HepG2 (cell line): ENCODE measurements around the gene CDC42EP4. TPM values are rescaled to one million over a fixed set of nuclear protein-coding genes. Genes with fewer than 3 reads are reported as not detected.

Experiments
- GTF3A ChIP-seq: sonication (generic); formaldehyde crosslinking; conservative IDR thresholded peaks from 2 replicates; pipeline ENCODE4 v1.4.0; 2020; ENCODE audit warnings: mild to moderate bottlenecking, missing genetic modification reagents
- MED1 ChIP-seq: sonication (generic); formaldehyde crosslinking; IDR thresholded peaks from 2 replicates; pipeline ENCODE4 v1.4.0; 2020; ENCODE audit warnings: missing genetic modification reagents
- RARG ChIP-seq: sonication (generic); formaldehyde crosslinking; IDR thresholded peaks from 2 replicates; pipeline ENCODE4 v1.4.0; 2020; ENCODE audit warnings: low read depth, mild to moderate bottlenecking, missing genetic modification reagents
- SIX1 ChIP-seq: sonication (generic); formaldehyde crosslinking; IDR thresholded peaks from 2 replicates; pipeline ENCODE4 v1.4.0; 2020; ENCODE audit warnings: missing genetic modification reagents, borderline replicate concordance
- TBP ChIP-seq: sonication (generic); formaldehyde crosslinking; IDR thresholded peaks from 2 replicates; pipeline ENCODE4 v1.5.0; 2020; ENCODE audit warnings: missing genetic modification reagents
- ZBTB7B ChIP-seq: sonication (generic); formaldehyde crosslinking; IDR thresholded peaks from 2 replicates; pipeline ENCODE4 v1.4.0; 2020; ENCODE audit warnings: missing genetic modification reagents
- ZNF251 ChIP-seq: sonication (generic); formaldehyde crosslinking; IDR thresholded peaks from 2 replicates; pipeline ENCODE4 v1.9.0; 2021; ENCODE audit warnings: mild to moderate bottlenecking, missing genetic modification reagents
- ZNF331 ChIP-seq: sonication (generic); formaldehyde crosslinking; IDR thresholded peaks from 2 replicates; pipeline ENCODE4 v1.4.0; 2020; ENCODE audit warnings: missing genetic modification reagents
- ZNF800 ChIP-seq: sonication (generic); formaldehyde crosslinking; IDR thresholded peaks from 2 replicates; pipeline ENCODE4 v1.4.0; 2020; ENCODE audit warnings: missing genetic modification reagents
- polyA plus RNA-seq, 8 experiments: library from polyadenylated mRNA; depleted of rRNA in 3 of 8; stranded (reverse) in 7 of 8; unstranded in 1 of 8; fragments of >200 nt; fragmentation: Illumina TruSeq in 4 of 8; extraction: Trizol in 4 of 8; gene quantifications; 2 replicates each; pipeline versions ENCODE4 v1.2.1 to v1.2.3, GENCODE V29; 2011 to 2016; ENCODE audit warnings: low read depth in 4 of 8, missing spikeins in 1 of 8, mixed read lengths in 1 of 8; ENCODE audit not compliant: insufficient read depth in 1 of 8
- total RNA-seq, 5 experiments: library from RNA; depleted of rRNA; stranded (reverse); fragments of >200 nt; fragmentation: Illumina TruSeq; extraction: Trizol; gene quantifications; 2 replicates each; pipeline ENCODE4 v1.2.3, GENCODE V29; 2016; ENCODE audit warnings: low read depth in 1 of 5
- TF ChIP-seq, protein P1 (sequence below): sonication (generic); formaldehyde crosslinking; IDR thresholded peaks from 2 replicates; pipeline ENCODE4 v1.4.0; 2020; ENCODE audit warnings: mild to moderate bottlenecking, missing genetic modification reagents
- TF ChIP-seq, protein P2 (sequence below): sonication (generic); formaldehyde crosslinking; IDR thresholded peaks from 2 replicates; pipeline ENCODE4 v1.4.0; 2020; ENCODE audit warnings: missing genetic modification reagents, borderline replicate concordance

The CDC42EP4 gene
- total and polyA plus RNA-seq, 2 of the 13 experiments (the other 11 are each of a cell fraction or from before 2014, with no cell fraction given), result 19.0 to 54.0 TPM

GRCh38 chr17:73308017-73308823 lies 3.6 kb downstream of the CDC42EP4 start (continued):
- TF ChIP-seq, protein P1, sequence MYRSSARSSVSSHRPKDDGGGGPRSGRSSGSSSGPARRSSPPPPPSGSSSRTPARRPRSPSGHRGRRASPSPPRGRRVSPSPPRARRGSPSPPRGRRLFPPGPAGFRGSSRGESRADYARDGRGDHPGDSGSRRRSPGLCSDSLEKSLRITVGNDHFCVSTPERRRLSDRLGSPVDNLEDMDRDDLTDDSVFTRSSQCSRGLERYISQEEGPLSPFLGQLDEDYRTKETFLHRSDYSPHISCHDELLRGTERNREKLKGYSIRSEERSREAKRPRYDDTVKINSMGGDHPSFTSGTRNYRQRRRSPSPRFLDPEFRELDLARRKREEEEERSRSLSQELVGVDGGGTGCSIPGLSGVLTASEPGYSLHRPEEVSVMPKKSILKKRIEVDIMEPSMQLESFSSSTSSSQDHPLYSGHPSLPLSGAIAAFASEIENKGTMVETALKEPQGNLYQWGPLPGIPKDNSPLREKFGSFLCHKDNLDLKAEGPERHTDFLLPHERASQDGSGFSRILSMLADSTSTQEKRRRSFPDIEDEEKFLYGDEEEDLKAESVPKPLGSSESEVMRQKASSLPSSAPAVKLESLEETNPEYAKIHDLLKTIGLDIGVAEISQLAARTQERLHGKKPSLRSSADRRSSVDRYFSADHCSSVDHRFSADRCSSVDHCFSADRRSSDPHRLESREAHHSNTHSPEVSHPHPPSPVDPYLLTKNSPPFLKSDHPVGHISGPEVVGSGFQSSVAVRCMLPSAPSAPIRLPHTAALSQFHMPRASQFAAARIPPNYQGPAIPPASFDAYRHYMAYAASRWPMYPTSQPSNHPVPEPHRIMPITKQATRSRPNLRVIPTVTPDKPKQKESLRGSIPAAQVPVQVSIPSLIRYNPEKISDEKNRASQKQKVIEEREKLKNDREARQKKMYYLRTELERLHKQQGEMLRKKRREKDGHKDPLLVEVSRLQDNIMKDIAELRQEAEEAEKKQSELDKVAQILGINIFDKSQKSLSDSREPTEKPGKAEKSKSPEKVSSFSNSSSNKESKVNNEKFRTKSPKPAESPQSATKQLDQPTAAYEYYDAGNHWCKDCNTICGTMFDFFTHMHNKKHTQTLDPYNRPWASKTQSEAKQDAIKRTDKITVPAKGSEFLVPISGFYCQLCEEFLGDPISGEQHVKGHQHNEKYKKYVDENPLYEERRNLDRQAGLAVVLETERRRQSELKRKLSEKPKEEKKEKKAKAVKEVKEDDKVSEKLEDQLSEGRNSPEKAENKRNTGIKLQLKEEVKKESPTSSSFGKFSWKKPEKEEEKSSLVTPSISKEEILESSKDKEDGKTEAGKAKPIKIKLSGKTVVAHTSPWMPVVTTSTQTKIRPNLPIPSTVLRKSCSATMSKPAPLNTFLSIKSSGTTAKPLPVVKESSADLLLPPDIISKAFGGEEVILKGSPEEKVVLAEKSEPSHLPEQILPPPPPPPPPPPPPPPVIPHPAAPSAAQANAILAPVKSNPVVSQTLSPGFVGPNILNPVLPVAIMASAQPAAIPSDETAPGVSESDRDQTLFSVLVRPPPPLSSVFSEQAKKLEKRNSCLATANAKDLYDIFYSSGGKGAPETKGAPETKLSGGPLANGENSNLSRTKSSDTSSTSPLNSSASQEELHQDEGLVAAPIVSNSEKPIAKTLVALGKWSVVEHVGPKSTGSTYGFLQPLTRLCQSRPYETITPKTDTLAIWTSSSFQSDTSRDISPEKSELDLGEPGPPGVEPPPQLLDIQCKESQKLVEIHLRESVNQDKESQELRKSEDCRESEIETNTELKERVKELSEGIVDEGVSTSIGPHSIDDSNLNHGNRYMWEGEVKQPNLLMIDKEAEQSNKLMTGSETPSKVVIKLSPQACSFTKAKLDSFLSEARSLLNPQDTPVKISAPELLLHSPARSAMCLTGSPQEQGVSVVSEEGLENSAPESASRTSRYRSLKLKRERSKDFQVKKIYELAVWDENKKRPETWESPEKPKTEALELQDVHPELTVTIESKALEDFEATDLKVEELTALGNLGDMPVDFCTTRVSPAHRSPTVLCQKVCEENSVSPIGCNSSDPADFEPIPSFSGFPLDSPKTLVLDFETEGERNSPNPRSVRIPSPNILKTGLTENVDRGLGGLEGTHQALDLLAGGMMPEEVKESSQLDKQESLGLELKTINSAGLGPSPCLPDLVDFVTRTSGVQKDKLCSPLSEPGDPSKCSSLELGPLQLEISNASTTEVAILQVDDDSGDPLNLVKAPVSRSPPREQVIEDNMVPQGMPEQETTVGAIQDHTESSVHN, result no peak
- peak; percentile 65; the same call in 1 of the 2 replicates for TF ChIP-seq ZNF331 (CRISPR knock-in tag)
- no peak for TF ChIP-seq ZNF251 (CRISPR knock-in tag)
- peak; percentile 59; the same call in 1 of the 2 replicates for TF ChIP-seq SIX1
- TF ChIP-seq TBP (CRISPR knock-in tag), result no peak
- no peak for TF ChIP-seq RARG (CRISPR knock-in tag)
- peak; percentile 72 for TF ChIP-seq MED1 (CRISPR knock-in tag)
- TF ChIP-seq, protein P2, sequence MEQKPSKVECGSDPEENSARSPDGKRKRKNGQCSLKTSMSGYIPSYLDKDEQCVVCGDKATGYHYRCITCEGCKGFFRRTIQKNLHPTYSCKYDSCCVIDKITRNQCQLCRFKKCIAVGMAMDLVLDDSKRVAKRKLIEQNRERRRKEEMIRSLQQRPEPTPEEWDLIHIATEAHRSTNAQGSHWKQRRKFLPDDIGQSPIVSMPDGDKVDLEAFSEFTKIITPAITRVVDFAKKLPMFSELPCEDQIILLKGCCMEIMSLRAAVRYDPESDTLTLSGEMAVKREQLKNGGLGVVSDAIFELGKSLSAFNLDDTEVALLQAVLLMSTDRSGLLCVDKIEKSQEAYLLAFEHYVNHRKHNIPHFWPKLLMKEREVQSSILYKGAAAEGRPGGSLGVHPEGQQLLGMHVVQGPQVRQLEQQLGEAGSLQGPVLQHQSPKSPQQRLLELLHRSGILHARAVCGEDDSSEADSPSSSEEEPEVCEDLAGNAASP (CRISPR knock-in tag), result peak; percentile 82
- peak; percentile 84; the same call in 1 of the 2 replicates for TF ChIP-seq ZBTB7B (CRISPR knock-in tag)
- no peak for TF ChIP-seq GTF3A (CRISPR knock-in tag)
- no peak; the same call in 1 of the 2 replicates for TF ChIP-seq ZNF800 (CRISPR knock-in tag)
